ENCODE results near the gene TCFL5. TPM values are rescaled to one million over a fixed set of nuclear protein-coding genes. Genes with fewer than 3 reads are reported as not detected.

TCFL5 gene
- total and polyA plus RNA-seq, 10 of the 15 experiments (the other 5 are each of a cell fraction or from before 2014, with no cell fraction given): 0.48 to 8.1 (median 3.8) TPM

GRCh38 chr20:62796699-62797491 lies 64.7 kb downstream of the TCFL5 start:
- H3K4me2 ChIP-seq (ENCODE audit: control insufficient read depth, insufficient read depth): peak overlapping the region; percentile 84
- POLR2A ChIA-PET: interaction anchor here (0.6 to 3.1 kb wide), 8 partner anchors 8 to 177 kb away, joined by 3 to 19 read pairs (median 6); partner anchors contain the start of genes GID8, OGFR and SLCO4A1
- H4K20me1 ChIP-seq (ENCODE audit: control insufficient read depth, insufficient read depth): no peaks in the 10 kb centered on the region
- 41% methylated on average over 23 of the region's 53 CpGs for WGBS (ENCODE audit: insufficient coverage, insufficient replicate concordance, low lambda C conversion rate, missing lambda C conversion rate)
- SMC1A ChIA-PET (ENCODE audit: uncharacterized antibody, unreplicated experiment): interaction anchor here (0.8 kb wide), 1 partner anchor 11 kb away, joined by 3 read pairs; no protein-coding TSS in a partner anchor
- RAD21 ChIA-PET (ENCODE audit: unreplicated experiment): interaction anchor here (0.6 to 1.2 kb wide), 3 partner anchors 11 to 155 kb away, joined by 3 to 5 read pairs (median 3); partner anchors contain the start of gene SLCO4A1
- H3K9ac ChIP-seq (ENCODE audit: control insufficient read depth, insufficient read depth, low read length): peak overlapping the region; percentile 65
- H3K4me3 ChIP-seq: peak overlapping the region; percentile 78
- H3K27me3 ChIP-seq (replicated peaks in 1 of 2; ENCODE audit: control insufficient read depth in 2 of 2, insufficient read depth in 2 of 2, low read length in 1 of 2): no peaks in the 10 kb centered on the region; a peak in 1 of 4 replicates
- in situ Hi-C loops (cut with MboI): loop anchor here (10.0 kb wide), 1 partner anchor 142 kb away; no protein-coding TSS in a partner anchor
- intact Hi-C loops (cut with micrococcal nuclease; ENCODE audit: unreplicated experiment): no loop called here
- peaks cover 17% of the 10 kb centered on the region for H3K4me1 ChIP-seq (ENCODE audit: control insufficient read depth, insufficient read depth, low read length)
- TF ChIP-seq KLF5 (IDR thresholded peaks at IDR 0.05; ENCODE audit: partially characterized antibody): no peak
- no peak for TF ChIP-seq ZNF592 (IDR thresholded peaks at IDR 0.05)
- peak; percentile 13; the same call in 1 of the 2 replicates for TF ChIP-seq FOXK2 (IDR thresholded peaks at IDR 0.05)
- TF ChIP-seq EGR1 (IDR thresholded peaks at IDR 0.05; ENCODE audit: borderline replicate concordance in 1 of 2, low read depth in 2 of 2, low read length in 2 of 2): no peak
- TF ChIP-seq MLLT1 (IDR thresholded peaks at IDR 0.05): 0 out of 2 replicates have a peak, but pooled peaks have one; percentile 24
- ATAC-seq (no peak; the same call in 1 of the 3 replicates), FAIRE-seq (no peak), DNase-seq (ENCODE audit: low read depth, low spot score) (no peak)
- H3K27ac ChIP-seq (ENCODE audit: control insufficient read depth, insufficient read depth): peak overlapping the region; percentile 71; the same call in 1 of the 2 replicates
- no TSS peak for BruUV-seq (replicated peaks)
- peak overlapping the region; percentile 83; the same call in 1 of the 2 replicates for H2AFZ ChIP-seq (ENCODE audit: control insufficient read depth, low read depth, low read length)
- H3K36me3 ChIP-seq (ENCODE audit: control insufficient read depth in 2 of 2, insufficient read depth in 2 of 2, low read length in 1 of 2): peaks cover 5 to 11% of the 10 kb centered on the region in 2 experiments
- peaks cover 7% of the 10 kb centered on the region for H3K79me2 ChIP-seq (ENCODE audit: control insufficient read depth, insufficient read depth, low read length)
- CTCF ChIA-PET: interaction anchor here (5.0 kb wide), 1 partner anchor 10 kb away, joined by 43 read pairs; no protein-coding TSS in a partner anchor
- no peaks in the 10 kb centered on the region for H3K9me3 ChIP-seq (replicated peaks; ENCODE audit: control insufficient read depth, insufficient read depth, low read length)
